GM12801 (cell line): ENCODE measurements around the gene GFRA3.

ENCODE experiments used
- CTCF ChIP-seq: IDR thresholded peaks from one replicate; pipeline ENCODE4 v1.5.1; 2011; ENCODE audit warnings: control low read depth; ENCODE audit not compliant: insufficient read length; ENCODE audit errors: extremely low read depth

Gene GFRA3

GRCh38 chr5:138274189-138274853, at the start of gene GFRA3:
TSS of gene GFRA3 (minus strand) at chr5:138274621. CDS start at chr5:138274424, 197 bp downstream.
- TF ChIP-seq CTCF = no peak

- TF ChIP-seq CTCF = no peak
These were observed 41.9 kb upstream of the GFRA3 start for GRCh38 chr5:138316355-138316754.

DNA sequence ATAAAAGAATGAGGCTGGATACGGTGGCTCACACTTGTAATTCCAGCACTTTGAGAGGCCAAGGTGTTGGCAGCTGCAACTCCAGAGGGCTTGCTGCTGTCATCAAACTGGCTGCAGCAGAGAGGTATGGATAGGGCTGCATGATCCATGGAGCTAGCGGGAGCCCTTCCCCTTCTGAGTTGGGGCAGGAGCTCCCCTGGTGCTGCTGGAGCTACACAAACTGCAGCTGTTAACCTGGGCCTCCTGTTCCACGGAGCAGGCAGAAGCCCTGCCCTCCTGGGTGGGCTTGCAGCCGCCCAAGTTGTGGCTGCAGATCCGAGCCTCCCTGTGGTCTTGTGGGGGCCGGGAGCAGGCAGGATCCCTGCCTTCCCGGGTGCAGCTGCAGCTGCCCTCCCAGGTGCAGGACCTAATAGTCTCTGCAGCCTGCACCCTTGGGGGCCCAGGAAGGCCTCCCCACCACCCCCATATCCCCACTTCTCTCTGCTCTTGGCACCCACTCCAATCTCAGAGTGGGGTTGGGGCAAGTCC, 41.4 kb upstream of the GFRA3 start:
- TF ChIP-seq CTCF = no peak

GRCh38 chr5:138305797-138306196, 31.4 kb upstream of the GFRA3 start:
- TF ChIP-seq CTCF = no peak

DNA sequence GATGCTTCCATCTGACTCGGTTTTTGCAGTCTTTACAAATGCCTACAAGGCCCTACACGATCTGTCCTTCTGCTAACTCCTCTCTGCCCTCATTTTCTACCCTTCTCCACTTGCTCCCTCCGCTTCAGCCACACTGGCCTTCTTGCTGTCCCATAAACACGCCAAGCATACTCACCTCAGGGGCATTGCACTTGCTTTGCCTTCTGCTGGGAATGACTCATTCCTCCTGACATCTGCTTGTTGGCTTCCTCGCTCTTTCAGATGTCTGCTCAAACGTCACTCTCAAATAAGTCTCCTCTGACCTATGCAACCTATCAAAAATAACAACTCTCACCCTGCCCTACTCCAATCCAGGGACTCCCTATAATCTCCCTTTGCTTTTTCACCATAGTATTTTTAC, 29.0 kb upstream of the GFRA3 start:
- TF ChIP-seq CTCF = no peak

DNA sequence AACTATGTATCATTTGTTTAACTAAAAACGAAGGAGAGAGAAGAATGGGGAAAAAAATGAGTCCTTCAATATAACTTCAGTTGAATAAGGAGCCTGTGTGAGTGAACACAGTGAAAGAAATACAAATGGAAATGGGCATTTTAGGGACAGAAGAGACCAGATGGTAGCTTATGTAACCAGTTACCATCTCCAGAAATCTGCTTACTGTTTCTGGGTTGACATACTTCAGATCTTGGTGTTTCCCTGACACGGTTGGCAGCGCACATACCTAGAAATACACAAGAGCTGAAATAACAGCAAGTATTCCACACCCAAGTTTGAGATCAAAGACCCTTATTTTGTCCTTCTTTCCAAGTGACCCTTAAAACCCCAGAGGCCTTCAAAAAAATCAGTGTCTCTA, 14.9 kb upstream of the GFRA3 start:
- TF ChIP-seq CTCF = no peak

- TF ChIP-seq CTCF = no peak
These were observed 12.8 kb upstream of the GFRA3 start for GRCh38 chr5:138287246-138287645.
